Muscle of leg (tissue), 11 donors: ENCODE results near the gene LRRC28. TPM values are rescaled to one million over a fixed set of nuclear protein-coding genes. Genes with fewer than 3 reads are reported as not detected.

Experiments used
- DNase-seq: peaks from one replicate; pipeline ENCODE4 v3.0.0; 2013
- H3K27ac ChIP-seq: one replicate; pipeline ENCODE4 v1.5.1; 2013; ENCODE audit warnings: mild to moderate bottlenecking, low read length, control low read depth
- H3K27me3 ChIP-seq: one replicate; pipeline ENCODE4 v1.6.1; 2013; ENCODE audit warnings: low read length; ENCODE audit not compliant: control insufficient read depth, insufficient read depth
- H3K36me3 ChIP-seq: one replicate; pipeline ENCODE4 v1.6.1; 2013; ENCODE audit warnings: low read length; ENCODE audit not compliant: control insufficient read depth, insufficient read depth
- H3K4me1 ChIP-seq: one replicate; pipeline ENCODE4 v1.6.1; 2013; ENCODE audit warnings: low read length; ENCODE audit not compliant: control insufficient read depth, insufficient read depth
- H3K4me3 ChIP-seq: one replicate; pipeline ENCODE4 v1.5.1; 2013; ENCODE audit warnings: low read length, control low read depth
- H3K9me3 ChIP-seq: replicated peaks from 2 replicates; pipeline ENCODE4 v1.6.1; 2013; ENCODE audit warnings: low read depth, low read length; ENCODE audit not compliant: control insufficient read depth
- WGBS: methylation state at CpG from one replicate; pipeline ENCODE4 v1.1.5; 2013; ENCODE audit warnings: missing lambda C conversion rate; ENCODE audit not compliant: insufficient coverage; 5-methylcytosine and 5-hydroxymethylcytosine counted together
- polyA plus RNA-seq, 8 donors: library from polyadenylated mRNA; unstranded; fragments of 120-200 nt; gene quantifications; one replicate each; pipeline versions ENCODE4 v1.2.1 to v1.2.3, GENCODE V29; 2013; ENCODE audit warnings: inconsistent platforms in 1 of 8, low replicate concordance in 1 of 8; ENCODE audit not compliant: insufficient read length in 8 of 8, insufficient read depth in 1 of 8
- total RNA-seq: library from RNA; stranded (reverse); fragments of 120-200 nt; gene quantifications from one replicate; pipeline ENCODE4 v1.2.4, GENCODE V29; 2013

Gene LRRC28
- total and polyA plus RNA-seq, 9 donors, result 12.4 to 19.8 (median 17.6) TPM

DNA sequence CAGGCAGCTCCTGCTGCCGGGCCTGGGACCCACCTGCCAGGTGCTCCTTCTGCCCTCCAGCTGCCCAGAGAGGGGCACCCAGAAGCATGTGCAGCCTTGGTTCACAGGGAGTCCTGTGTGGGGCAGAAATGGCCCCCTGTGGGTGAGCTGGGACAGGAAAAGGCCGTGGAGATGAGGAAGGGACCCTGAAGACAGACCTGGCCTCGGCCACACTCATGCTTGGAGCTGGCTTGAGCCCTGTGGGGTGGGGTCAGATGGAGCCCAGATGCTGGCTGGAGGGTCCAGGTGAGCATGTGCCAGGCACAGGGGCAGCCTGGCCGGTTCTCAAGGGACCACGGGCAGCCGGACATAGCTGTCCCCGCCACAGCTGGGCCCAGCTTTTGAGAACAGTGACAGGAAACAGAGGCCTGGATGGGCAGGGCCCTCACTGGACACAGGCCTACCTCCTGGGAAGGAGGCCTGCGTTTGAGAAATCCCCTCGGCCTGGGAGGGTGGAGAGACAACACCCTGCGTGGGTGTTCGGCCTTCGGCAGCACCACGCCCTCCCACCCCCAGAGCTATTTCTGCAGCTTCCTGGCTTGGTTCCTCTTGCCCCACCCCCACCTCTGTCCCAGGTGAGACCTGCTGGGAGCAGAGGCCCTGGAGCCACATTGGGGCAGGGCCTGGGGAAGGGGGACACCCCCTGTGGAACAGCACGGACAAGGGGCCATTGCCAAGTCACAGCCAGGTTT is 181.9 kb downstream of the LRRC28 start:
- no peak for DNase-seq
- Histone ChIP-seq H3K36me3 (no peaks in the 10 kb centered on the region), H3K9me3 (no peaks in the 10 kb centered on the region), H3K4me1 (peaks cover 48% of the 10 kb centered on the region), H3K27me3 (peaks cover 13% of the 10 kb centered on the region), H3K4me3 (no peak overlapping the region), H3K27ac (no peak overlapping the region)
- 66% methylated on average over 6 of the region's 14 CpGs for WGBS

- 87% methylated on average over 18 of the region's 21 CpGs for WGBS
- H3K36me3 ChIP-seq, result no peaks in the 10 kb centered on the region
- H3K27ac ChIP-seq, result no peak overlapping the region
- H3K27me3 ChIP-seq, result peaks cover 13% of the 10 kb centered on the region
- H3K4me3 ChIP-seq, result no peak overlapping the region
- no peaks in the 10 kb centered on the region for H3K9me3 ChIP-seq
- peaks cover 55% of the 10 kb centered on the region for H3K4me1 ChIP-seq
- no peak for DNase-seq
Measured at GRCh38 chr15:99433757-99434450, 182.6 kb downstream of the LRRC28 start.

DNA sequence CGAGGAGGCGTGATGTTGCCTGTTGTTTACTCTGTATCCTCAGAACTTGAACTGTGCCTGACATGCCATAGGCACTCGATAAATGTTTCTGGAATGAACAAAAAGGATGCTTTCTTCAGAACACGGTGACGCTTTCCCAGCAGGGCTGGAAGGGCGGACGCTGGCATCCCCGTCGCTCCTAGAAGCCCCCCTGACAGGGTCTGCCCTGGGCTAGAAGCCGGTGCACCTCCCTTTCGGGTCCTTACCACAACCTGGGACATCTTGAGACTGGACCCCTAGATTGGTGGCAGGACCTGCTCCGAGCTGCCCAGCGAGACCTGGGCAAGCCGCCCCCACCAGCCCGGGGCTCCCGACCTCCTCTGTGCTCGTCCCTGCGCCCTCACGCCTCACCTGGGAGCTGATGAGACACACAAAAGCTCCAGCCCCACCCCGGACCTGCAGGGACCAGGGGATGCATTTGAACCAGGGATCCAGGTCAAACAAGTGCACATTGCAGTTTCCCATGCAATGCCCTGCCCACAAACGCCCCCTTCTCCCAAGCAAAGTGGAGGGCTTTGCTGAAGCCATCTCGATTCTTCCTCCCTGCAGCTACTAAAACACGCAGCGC is 183.3 kb downstream of the LRRC28 start:
- H3K27me3 ChIP-seq, result peaks cover 13% of the 10 kb centered on the region
- 79% methylated on average over 20 of the region's 24 CpGs for WGBS
- DNase-seq, result no peak
- H3K4me1 ChIP-seq, result peaks cover 60% of the 10 kb centered on the region
- H3K4me3 ChIP-seq, result no peak overlapping the region
- no peaks in the 10 kb centered on the region for H3K9me3 ChIP-seq
- no peak overlapping the region for H3K27ac ChIP-seq
- H3K36me3 ChIP-seq, result no peaks in the 10 kb centered on the region

- no peaks in the 10 kb centered on the region for H3K9me3 ChIP-seq
- no peak overlapping the region for H3K27ac ChIP-seq
- peaks cover 64% of the 10 kb centered on the region for H3K4me1 ChIP-seq
- DNase-seq, result no peak
- H3K36me3 ChIP-seq, result no peaks in the 10 kb centered on the region
- peaks cover 13% of the 10 kb centered on the region for H3K27me3 ChIP-seq
- WGBS, result 34% methylated on average over 12 of the region's 20 CpGs
- H3K4me3 ChIP-seq, result no peak overlapping the region
Measured at GRCh38 chr15:99435113-99435695, 183.9 kb downstream of the LRRC28 start.

GRCh38 chr15:99435877-99436541 is 184.7 kb downstream of the LRRC28 start:
- 72% methylated on average over 6 of the region's 10 CpGs for WGBS
- H3K4me3 ChIP-seq, result no peak overlapping the region
- no peaks in the 10 kb centered on the region for H3K9me3 ChIP-seq
- peaks cover 71% of the 10 kb centered on the region for H3K4me1 ChIP-seq
- H3K36me3 ChIP-seq, result no peaks in the 10 kb centered on the region
- no peak for DNase-seq
- peaks cover 13% of the 10 kb centered on the region for H3K27me3 ChIP-seq
- no peak overlapping the region for H3K27ac ChIP-seq

DNA sequence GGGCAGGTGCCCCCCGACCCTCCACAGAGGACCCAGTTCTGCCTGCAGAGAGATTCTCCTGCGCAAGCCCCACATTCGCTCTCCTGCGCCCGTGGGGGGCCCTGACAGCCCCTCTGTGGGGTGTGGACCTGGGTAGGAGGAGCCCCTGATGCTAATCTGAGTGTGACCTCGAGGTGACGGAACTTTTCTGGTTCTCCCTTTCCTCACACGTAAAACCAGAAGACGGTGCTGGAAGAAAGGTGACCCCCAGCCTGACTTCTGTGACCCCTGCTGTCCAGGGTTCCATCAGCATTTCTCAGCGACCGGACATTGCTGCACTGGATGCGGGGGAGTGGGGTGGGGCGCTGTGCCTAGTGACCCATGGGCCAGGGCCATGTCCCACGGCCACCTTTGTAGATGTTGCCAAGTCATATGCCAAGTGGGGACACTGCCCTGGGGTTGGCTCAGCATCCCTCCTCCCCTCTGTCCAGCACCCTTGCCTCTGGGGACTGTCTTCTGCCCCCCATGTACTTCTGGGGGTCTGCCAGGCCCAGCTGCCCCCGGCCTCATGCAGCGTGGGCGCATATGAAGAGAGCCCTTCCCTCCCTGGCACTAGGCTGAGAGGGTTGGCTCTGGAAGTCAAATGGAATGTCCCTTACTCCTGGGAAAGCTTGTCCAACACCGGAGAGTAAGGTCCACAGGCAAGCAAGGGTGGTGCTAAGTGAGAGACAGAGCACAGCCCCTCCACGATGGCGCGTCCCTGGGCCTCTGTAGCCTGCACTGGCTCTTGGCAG is 185.4 kb downstream of the LRRC28 start:
- Histone ChIP-seq H3K4me3 (no peak overlapping the region), H3K4me1 (peaks cover 77% of the 10 kb centered on the region), H3K27me3 (peaks cover 13% of the 10 kb centered on the region), H3K27ac (no peak overlapping the region), H3K36me3 (no peaks in the 10 kb centered on the region), H3K9me3 (no peaks in the 10 kb centered on the region)
- WGBS, result 77% methylated on average over 17 of the region's 21 CpGs
- DNase-seq, result no peak

- H3K36me3 ChIP-seq, result no peaks in the 10 kb centered on the region
- peaks cover 83% of the 10 kb centered on the region for H3K4me1 ChIP-seq
- peaks cover 13% of the 10 kb centered on the region for H3K27me3 ChIP-seq
- no peaks in the 10 kb centered on the region for H3K9me3 ChIP-seq
- H3K27ac ChIP-seq, result peak overlapping the region; percentile 75
- peak; percentile 78 for DNase-seq
- WGBS, result 63% methylated on average over 20 of the region's 23 CpGs
- H3K4me3 ChIP-seq, result no peak overlapping the region
Measured at GRCh38 chr15:99437315-99438223, 186.3 kb downstream of the LRRC28 start.

- H3K9me3 ChIP-seq, result no peaks in the 10 kb centered on the region
- WGBS, result 60% methylated on average over 2 of the region's 11 CpGs
- H3K27me3 ChIP-seq, result peaks cover 13% of the 10 kb centered on the region
- DNase-seq, result no peak
- H3K36me3 ChIP-seq, result no peaks in the 10 kb centered on the region
- peaks cover 84% of the 10 kb centered on the region for H3K4me1 ChIP-seq
- peak overlapping the region; percentile 75 for H3K27ac ChIP-seq
- H3K4me3 ChIP-seq, result no peak overlapping the region
Measured at GRCh38 chr15:99438224-99438585, 186.9 kb downstream of the LRRC28 start.
